Neural cell (in vitro differentiated cells): Measurements from ENCODE around the gene ZNF346. TPM values are rescaled to one million over a fixed set of nuclear protein-coding genes. Genes with fewer than 3 reads are reported as not detected.

ENCODE experiments used
- H2AFZ ChIP-seq: fragments of 200-600, 300-800 bp; sonication (generic), shearing (Covaris generic); 2 replicates; pipeline ENCODE4 v1.6.0; 2014; ENCODE audit warnings: low read depth, mild to moderate bottlenecking, antibody characterized with exemption, low read length, moderate library complexity
- H3F3A ChIP-seq: fragments of 200-600 bp; shearing (Covaris generic); 2 replicates; pipeline ENCODE4 v1.6.1; 2016; ENCODE audit warnings: mild to moderate bottlenecking, moderate library complexity, mixed read lengths, antibody characterized with exemption, low read length; ENCODE audit not compliant: insufficient read depth, poor library complexity, severe bottlenecking
- H3K27ac ChIP-seq: fragments of 200-600, 300-800 bp; sonication (generic), shearing (Covaris generic); 2 replicates; pipeline ENCODE4 v1.5.1; 2014; ENCODE audit warnings: mild to moderate bottlenecking, low read length, moderate library complexity
- H3K27me3 ChIP-seq: fragments of 300-800, 200-600 bp; sonication (generic), shearing (Covaris generic); 2 replicates; pipeline ENCODE4 v1.6.0; 2014; ENCODE audit warnings: mild to moderate bottlenecking, low read depth, low read length, moderate library complexity; ENCODE audit not compliant: insufficient read depth
- H3K36me3 ChIP-seq: fragments of 300-800, 200-600 bp; sonication (generic), shearing (Covaris generic); 2 replicates; pipeline ENCODE4 v1.5.1; 2014; ENCODE audit warnings: mild to moderate bottlenecking, antibody characterized with exemption, low read length, moderate library complexity; ENCODE audit not compliant: insufficient read depth
- H3K4me2 ChIP-seq: fragments of 300-800, 200-600 bp; sonication (generic), shearing (Covaris generic); 2 replicates; pipeline ENCODE4 v1.6.0; 2014; ENCODE audit warnings: mild to moderate bottlenecking, low read length
- H3K4me3 ChIP-seq: fragments of 300-800, 200-600 bp; sonication (generic), shearing (Covaris generic); 2 replicates; pipeline ENCODE4 v1.5.1; 2014; ENCODE audit warnings: mild to moderate bottlenecking, low read length, moderate library complexity
- H3K79me2 ChIP-seq: fragments of 200-600 bp; shearing (Covaris generic); replicated peaks from 2 replicates; pipeline ENCODE4 v1.6.0; 2014; ENCODE audit warnings: mild to moderate bottlenecking, low read length, moderate library complexity; ENCODE audit not compliant: insufficient read depth
- H3K9ac ChIP-seq: fragments of 300-800, 200-600 bp; sonication (generic), shearing (Covaris generic); 2 replicates; pipeline ENCODE4 v1.6.1; 2016; ENCODE audit warnings: mild to moderate bottlenecking, low read length, mixed read lengths
- H3K9me2 ChIP-seq: fragments of 200-600 bp; shearing (Covaris generic); 2 replicates; pipeline ENCODE4 v1.6.1; 2016; ENCODE audit warnings: mild to moderate bottlenecking, low read length, mixed read lengths; ENCODE audit not compliant: insufficient read depth
- H3K9me3 ChIP-seq: fragments of 200-600, 300-800 bp; sonication (generic), shearing (Covaris generic); 2 replicates; pipeline ENCODE4 v1.6.1; 2016; ENCODE audit warnings: mild to moderate bottlenecking, mixed run types, low read length, moderate library complexity, mixed read lengths
- H4K20me1 ChIP-seq: fragments of 200-600 bp; shearing (Covaris generic); 2 replicates; pipeline ENCODE4 v1.6.1; 2016; ENCODE audit warnings: mild to moderate bottlenecking, mixed run types; ENCODE audit not compliant: insufficient read depth
- EP300 ChIP-seq: fragments of 450-650 bp; conservative IDR thresholded peaks from 2 replicates; pipeline ENCODE4 v1.6.1; 2014; ENCODE audit warnings: antibody characterized with exemption, mild to moderate bottlenecking, moderate library complexity; ENCODE audit not compliant: poor library complexity, severe bottlenecking
- EZH2 ChIP-seq: fragments of 200-600, 300-800 bp; shearing (Covaris generic), sonication (generic); IDR thresholded peaks from 2 replicates; pipeline ENCODE4 v1.6.1; 2014; ENCODE audit warnings: antibody characterized with exemption, low read length, borderline replicate concordance, mild to moderate bottlenecking; ENCODE audit not compliant: insufficient read depth, poor library complexity, severe bottlenecking
- MXI1 ChIP-seq: fragments of 450-650 bp; conservative IDR thresholded peaks from 2 replicates; pipeline ENCODE4 v1.6.1; 2014; ENCODE audit warnings: antibody characterized with exemption, mild to moderate bottlenecking; ENCODE audit not compliant: poor library complexity, severe bottlenecking
- POLR2AphosphoS5 ChIP-seq: IDR thresholded peaks from 2 replicates; pipeline ENCODE4 v1.6.1; 2012
- RAD21 ChIP-seq: fragments of 450-650 bp; conservative IDR thresholded peaks from 2 replicates; pipeline ENCODE4 v1.6.1; 2014; ENCODE audit warnings: antibody characterized with exemption, mild to moderate bottlenecking, moderate library complexity
- SMC3 ChIP-seq: fragments of 450-650 bp; conservative IDR thresholded peaks from 2 replicates; pipeline ENCODE4 v1.6.1; 2014; ENCODE audit warnings: antibody characterized with exemption, mild to moderate bottlenecking, moderate library complexity; ENCODE audit not compliant: poor library complexity
- TAF1 ChIP-seq: IDR thresholded peaks from 2 replicates; pipeline ENCODE4 v1.6.1; 2012; ENCODE audit warnings: low read depth
- polyA plus RNA-seq: library from polyadenylated mRNA; depleted of rRNA; stranded (reverse); fragments of >200 nt; gene quantifications from 2 replicates; pipeline ENCODE4 v1.2.3, GENCODE V29; 2014
- TF ChIP-seq, protein P1 (sequence below): fragments of 450-650 bp; IDR thresholded peaks from 2 replicates; pipeline ENCODE4 v1.5.1; 2014; ENCODE audit warnings: antibody characterized with exemption, mild to moderate bottlenecking, moderate library complexity; ENCODE audit not compliant: poor library complexity, severe bottlenecking
- TF ChIP-seq, protein P2 (sequence below): IDR thresholded peaks from 2 replicates; pipeline ENCODE4 v1.6.1; 2012; ENCODE audit warnings: borderline replicate concordance

Gene ZNF346
- polyA plus RNA-seq, 1 donor from 2014 or later, result 40.1 TPM

DNA sequence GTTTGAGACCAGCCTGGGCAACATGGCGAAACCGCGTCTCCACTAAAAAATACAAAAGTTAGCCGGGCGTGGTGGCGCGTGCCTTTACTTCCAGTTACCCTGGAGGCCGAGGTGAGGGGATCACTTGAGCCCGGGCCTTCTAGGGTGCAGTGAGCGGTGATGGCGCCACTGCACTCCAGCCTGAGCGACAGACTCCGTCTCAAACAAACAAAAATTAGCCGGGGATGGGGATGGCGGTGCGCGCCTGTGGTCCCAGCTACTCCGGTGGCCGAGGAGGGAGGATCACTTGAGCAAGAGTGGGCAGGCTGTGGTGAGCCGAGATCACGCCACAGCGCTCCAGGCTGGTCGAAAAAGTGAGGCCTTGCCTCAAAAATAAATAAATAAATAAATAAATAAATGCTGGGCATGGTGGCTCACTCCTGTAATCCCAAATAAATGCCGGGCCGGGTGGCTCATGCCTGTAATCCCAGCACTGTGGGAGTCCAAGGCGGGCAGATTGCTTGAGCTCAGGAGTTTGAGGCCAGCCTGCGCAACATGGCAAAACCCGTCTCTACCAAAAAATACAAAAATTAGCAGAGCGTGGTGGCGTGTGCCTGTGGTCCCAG is 95.0 kb downstream of the ZNF346 start:
- H4K20me1 ChIP-seq, result no peaks in the 10 kb centered on the region
- no peaks in the 10 kb centered on the region for H3K27me3 ChIP-seq
- H3K9ac ChIP-seq, result no peak overlapping the region
- TF ChIP-seq, protein P1, sequence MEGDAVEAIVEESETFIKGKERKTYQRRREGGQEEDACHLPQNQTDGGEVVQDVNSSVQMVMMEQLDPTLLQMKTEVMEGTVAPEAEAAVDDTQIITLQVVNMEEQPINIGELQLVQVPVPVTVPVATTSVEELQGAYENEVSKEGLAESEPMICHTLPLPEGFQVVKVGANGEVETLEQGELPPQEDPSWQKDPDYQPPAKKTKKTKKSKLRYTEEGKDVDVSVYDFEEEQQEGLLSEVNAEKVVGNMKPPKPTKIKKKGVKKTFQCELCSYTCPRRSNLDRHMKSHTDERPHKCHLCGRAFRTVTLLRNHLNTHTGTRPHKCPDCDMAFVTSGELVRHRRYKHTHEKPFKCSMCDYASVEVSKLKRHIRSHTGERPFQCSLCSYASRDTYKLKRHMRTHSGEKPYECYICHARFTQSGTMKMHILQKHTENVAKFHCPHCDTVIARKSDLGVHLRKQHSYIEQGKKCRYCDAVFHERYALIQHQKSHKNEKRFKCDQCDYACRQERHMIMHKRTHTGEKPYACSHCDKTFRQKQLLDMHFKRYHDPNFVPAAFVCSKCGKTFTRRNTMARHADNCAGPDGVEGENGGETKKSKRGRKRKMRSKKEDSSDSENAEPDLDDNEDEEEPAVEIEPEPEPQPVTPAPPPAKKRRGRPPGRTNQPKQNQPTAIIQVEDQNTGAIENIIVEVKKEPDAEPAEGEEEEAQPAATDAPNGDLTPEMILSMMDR, result no peak
- TF ChIP-seq EP300 (no peak), RAD21 (no peak), SMC3 (no peak), TAF1 (no peak), POLR2AphosphoS5 (no peak), EZH2 (no peak), MXI1 (no peak)
- TF ChIP-seq, protein P2, sequence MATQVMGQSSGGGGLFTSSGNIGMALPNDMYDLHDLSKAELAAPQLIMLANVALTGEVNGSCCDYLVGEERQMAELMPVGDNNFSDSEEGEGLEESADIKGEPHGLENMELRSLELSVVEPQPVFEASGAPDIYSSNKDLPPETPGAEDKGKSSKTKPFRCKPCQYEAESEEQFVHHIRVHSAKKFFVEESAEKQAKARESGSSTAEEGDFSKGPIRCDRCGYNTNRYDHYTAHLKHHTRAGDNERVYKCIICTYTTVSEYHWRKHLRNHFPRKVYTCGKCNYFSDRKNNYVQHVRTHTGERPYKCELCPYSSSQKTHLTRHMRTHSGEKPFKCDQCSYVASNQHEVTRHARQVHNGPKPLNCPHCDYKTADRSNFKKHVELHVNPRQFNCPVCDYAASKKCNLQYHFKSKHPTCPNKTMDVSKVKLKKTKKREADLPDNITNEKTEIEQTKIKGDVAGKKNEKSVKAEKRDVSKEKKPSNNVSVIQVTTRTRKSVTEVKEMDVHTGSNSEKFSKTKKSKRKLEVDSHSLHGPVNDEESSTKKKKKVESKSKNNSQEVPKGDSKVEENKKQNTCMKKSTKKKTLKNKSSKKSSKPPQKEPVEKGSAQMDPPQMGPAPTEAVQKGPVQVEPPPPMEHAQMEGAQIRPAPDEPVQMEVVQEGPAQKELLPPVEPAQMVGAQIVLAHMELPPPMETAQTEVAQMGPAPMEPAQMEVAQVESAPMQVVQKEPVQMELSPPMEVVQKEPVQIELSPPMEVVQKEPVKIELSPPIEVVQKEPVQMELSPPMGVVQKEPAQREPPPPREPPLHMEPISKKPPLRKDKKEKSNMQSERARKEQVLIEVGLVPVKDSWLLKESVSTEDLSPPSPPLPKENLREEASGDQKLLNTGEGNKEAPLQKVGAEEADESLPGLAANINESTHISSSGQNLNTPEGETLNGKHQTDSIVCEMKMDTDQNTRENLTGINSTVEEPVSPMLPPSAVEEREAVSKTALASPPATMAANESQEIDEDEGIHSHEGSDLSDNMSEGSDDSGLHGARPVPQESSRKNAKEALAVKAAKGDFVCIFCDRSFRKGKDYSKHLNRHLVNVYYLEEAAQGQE, result no peak
- no peaks in the 10 kb centered on the region for H3F3A ChIP-seq
- no peak overlapping the region for H3K4me3 ChIP-seq
- no peaks in the 10 kb centered on the region for H3K36me3 ChIP-seq
- H2AFZ ChIP-seq, result no peak overlapping the region
- H3K9me2 ChIP-seq, result no peaks in the 10 kb centered on the region
- H3K9me3 ChIP-seq, result no peaks in the 10 kb centered on the region
- no peaks in the 10 kb centered on the region for H3K79me2 ChIP-seq
- no peak overlapping the region for H3K4me2 ChIP-seq
- no peak overlapping the region for H3K27ac ChIP-seq

DNA sequence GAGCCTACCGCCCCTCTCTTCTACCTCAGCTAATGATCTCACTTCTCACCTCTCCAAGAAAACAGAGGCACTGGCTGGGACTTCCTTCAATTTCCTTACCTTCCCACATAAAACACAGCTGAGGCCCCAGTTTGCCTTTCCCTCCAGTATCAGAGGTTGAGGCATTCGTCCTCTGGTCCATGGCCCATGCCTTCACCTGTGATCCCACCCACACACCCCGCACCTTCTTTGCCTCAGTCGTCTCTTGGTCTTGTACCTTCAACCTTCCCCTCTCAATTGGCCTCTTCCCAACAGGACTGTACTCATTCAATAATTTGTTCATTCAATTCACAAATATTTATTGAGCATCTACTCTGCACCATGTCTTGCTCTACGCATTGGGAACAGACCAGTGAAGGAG is 100.1 kb downstream of the ZNF346 start:
- Histone ChIP-seq H4K20me1 (no peaks in the 10 kb centered on the region), H3K9me3 (no peaks in the 10 kb centered on the region), H3K36me3 (no peaks in the 10 kb centered on the region), H3K9ac (no peak overlapping the region), H3K27ac (no peak overlapping the region), H2AFZ (no peak overlapping the region), H3F3A (no peaks in the 10 kb centered on the region), H3K9me2 (no peaks in the 10 kb centered on the region), H3K27me3 (no peaks in the 10 kb centered on the region), H3K4me2 (no peak overlapping the region), H3K79me2 (no peaks in the 10 kb centered on the region), H3K4me3 (no peak overlapping the region)
- no peak for TF ChIP-seq RAD21
- no peak for TF ChIP-seq EZH2
